Breast epithelium (tissue), 3 donors: Measurements from ENCODE around the gene TPM4.

Source experiments
- POLR2A ChIP-seq: fragments of 450-650 bp; IDR thresholded peaks from one replicate; pipeline ENCODE4 v1.6.1; 2016; ENCODE audit warnings: antibody characterized with exemption, mild to moderate bottlenecking, moderate library complexity
- POLR2AphosphoS5 ChIP-seq, 3 donors: sonication (generic); formaldehyde crosslinking; IDR thresholded peaks; one replicate each; pipeline ENCODE4 v1.6.1; 2017; ENCODE audit warnings: antibody characterized with exemption in 3 of 3
- TF ChIP-seq, protein P1 (sequence below), 3 donors: fragments of 450-650 bp; IDR thresholded peaks; one replicate each; pipeline ENCODE4 v1.5.1; 2016 to 2017; ENCODE audit warnings: antibody characterized with exemption in 3 of 3, mild to moderate bottlenecking in 3 of 3, moderate library complexity in 3 of 3

DNA sequence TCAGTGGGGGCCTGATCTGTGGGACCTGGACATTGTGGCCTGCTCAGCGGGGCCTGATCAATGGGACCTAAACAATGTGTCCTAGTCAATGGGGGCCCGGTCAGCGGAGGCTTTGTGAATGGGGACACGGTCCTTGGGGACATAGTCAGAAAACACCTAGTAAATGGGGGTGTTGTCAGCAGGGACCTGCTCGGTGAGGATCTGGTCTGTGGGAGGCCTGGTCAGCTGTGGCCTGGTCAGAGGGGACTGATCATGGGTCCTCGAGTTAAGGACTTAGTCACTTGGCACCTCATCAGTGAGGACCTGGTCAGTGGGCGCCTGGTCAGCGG lies 44.5 kb upstream of the TPM4 start:
- no peak for TF ChIP-seq POLR2A
- TF ChIP-seq, protein P1, sequence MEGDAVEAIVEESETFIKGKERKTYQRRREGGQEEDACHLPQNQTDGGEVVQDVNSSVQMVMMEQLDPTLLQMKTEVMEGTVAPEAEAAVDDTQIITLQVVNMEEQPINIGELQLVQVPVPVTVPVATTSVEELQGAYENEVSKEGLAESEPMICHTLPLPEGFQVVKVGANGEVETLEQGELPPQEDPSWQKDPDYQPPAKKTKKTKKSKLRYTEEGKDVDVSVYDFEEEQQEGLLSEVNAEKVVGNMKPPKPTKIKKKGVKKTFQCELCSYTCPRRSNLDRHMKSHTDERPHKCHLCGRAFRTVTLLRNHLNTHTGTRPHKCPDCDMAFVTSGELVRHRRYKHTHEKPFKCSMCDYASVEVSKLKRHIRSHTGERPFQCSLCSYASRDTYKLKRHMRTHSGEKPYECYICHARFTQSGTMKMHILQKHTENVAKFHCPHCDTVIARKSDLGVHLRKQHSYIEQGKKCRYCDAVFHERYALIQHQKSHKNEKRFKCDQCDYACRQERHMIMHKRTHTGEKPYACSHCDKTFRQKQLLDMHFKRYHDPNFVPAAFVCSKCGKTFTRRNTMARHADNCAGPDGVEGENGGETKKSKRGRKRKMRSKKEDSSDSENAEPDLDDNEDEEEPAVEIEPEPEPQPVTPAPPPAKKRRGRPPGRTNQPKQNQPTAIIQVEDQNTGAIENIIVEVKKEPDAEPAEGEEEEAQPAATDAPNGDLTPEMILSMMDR (IDR thresholded peaks at IDR 0.05) = no peak
- no peak for TF ChIP-seq POLR2AphosphoS5 (IDR thresholded peaks at IDR 0.05)
